ENCODE results near the gene SRCAP. TPM values are rescaled to one million over a fixed set of nuclear protein-coding genes. Genes with fewer than 3 reads are reported as not detected.

SRCAP gene
- total RNA-seq, 1 donor from 2014 or later, result 17.1 TPM

- DNase-seq, result no peak
Observed at GRCh38 chr16:30737794-30738648, 39.0 kb downstream of the SRCAP start.

- no peak for DNase-seq
Observed at GRCh38 chr16:30738984-30739951, 40.3 kb downstream of the SRCAP start.

DNA sequence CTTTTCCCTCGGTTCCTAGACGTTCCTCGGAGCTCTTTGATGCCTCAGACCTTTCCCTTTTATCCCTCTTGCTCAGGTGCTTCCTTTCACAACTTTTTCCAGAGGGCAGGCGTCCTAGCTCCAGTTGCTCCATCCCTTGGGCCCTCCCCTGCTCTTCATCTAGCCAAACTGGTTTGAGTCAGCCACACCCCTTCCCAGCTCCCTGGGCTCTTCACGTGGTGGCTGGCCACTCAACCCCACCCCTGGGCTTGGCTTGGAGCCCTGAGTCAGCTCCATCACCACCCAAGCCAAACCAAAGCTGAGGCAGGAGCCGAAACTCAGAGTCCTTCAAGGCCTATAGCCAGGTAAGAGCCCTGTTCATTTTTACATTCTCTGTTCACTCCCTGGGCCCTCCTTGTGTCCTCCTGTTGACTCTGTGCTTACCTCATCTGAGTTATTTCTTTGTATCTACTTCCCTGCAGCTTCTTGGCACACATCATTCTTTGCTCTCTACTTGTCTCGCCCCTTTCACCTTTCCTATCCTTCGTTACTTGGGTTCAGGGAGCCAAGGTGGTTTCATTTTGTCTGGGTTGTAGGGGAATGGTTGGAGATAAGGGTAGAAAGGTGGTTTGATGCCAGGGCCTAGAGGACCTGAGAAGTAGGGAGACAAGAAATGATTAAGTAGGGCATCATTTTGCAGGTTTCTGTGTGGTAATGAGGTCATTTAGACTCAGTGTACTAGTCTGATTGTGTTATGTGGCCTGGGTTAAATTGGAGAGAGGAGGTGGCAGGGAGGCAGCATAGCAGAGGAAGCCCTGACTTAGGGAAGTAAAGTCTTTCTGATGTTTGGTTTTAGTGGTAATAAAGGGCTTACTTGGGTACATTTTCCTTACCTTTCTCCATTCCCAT is 41.6 kb downstream of the SRCAP start:
- no peak for DNase-seq

DNA sequence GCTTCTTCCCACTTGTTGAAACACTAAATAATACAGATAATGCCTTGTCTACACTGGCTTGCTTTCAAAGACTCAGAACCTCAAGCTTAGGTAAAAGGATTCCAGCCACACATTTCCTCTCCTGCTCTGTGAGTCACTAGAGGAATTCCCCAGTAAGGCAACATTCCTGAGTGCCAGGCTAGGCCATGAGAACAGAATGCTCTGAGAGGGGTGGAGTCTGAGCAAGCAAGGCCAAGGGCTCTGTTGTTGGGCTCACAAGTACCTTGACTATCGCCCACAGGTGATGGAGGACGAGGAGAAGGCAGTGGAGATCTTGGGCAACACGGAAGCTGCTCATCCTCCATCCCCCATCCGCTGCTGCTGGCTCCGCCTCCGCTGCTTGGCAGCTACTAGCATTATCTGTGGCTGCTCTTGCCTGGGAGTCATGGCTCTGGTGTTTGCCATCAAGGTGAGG is 42.5 kb downstream of the SRCAP start:
- no peak for DNase-seq

- DNase-seq, result no peak
Observed at GRCh38 chr16:30743716-30744115, 44.7 kb downstream of the SRCAP start.

DNA sequence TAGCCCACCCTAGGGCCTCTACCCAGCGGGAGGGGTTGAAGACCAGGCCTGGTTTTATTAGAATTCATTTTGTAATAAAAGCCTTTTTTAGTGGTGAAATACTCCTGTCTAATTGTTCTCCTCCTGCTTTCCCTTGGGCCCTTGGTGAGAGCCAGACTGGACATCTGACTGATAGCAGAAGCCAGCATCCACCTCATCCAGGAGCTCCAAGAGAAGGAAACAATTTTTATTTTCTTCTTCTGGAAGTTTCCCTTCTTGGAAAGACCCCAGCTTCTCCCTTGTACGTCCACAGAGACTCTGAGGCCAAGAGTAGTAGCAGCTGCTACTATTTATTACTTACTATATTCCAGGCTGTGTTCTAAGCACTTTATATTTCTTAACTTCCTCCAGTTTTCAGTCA is 45.2 kb downstream of the SRCAP start:
- DNase-seq, result no peak

DNA sequence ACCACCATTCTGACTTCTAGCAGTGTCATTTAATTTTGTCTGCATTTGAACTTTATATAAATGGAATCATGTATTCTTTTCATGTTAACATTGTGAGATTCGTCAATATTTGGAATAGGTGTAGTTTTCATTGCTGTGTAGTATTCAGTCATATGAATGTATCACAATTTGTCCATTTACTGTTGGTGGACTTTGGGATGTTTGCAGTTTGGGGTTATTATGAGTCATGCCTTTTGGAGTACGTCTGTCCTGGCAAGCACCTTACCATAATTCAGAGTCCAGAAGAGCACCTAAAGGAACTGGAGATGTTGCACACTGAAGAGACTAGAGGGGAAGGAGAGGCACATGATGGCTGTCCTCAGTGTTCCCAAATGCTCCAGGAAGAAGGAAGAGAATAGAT is 46.1 kb downstream of the SRCAP start:
- no peak for DNase-seq

- no peak for DNase-seq
Observed at GRCh38 chr16:30746638-30747175, 47.7 kb downstream of the SRCAP start.

- DNase-seq, result no peak
Observed at GRCh38 chr16:30747331-30747730, 48.4 kb downstream of the SRCAP start.

DNA sequence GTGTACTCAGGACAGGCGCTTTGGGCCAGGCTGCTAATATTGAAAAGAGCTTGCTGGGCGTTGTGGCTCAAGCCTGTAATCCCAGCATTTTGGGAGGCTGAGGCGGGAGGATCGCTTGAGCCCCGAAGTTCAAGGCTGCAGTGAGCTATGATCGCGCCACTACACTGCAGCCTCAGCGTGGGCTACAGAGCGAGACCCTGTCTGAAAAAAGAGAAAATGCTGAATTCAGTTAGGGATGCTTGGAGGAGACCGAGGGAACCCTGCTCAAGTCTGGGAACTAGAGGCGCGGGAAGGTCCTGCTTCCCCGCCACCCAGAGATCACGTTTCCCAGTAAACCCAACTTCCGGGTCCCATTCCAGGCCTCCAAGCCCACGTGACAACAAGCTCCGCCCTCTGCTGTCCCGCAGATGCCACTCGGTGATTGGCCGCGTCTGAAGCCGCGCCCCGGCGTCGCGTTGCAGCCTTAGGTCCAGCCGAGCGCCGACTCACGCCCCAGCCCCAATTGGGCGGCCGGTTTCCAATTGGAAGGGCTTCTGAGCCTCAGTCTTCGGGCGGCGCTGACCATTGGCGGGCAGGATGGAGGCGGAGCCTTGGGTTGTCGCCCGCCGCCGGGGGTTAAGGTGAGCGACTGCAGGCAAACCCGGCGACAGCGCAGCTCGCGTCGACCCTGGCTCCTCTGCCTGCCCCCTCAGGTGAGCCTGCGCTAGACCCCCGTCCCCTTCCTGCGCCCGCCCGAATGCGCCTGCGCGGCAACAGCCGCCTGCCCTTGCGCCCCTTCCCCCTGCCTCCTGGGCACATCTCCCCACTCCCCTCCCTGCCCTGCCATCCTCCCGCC is 49.0 kb downstream of the SRCAP start, which contains the start of gene PHKG2:
Gene PHKG2, plus strand, starts transcription at position 627 of the 835 bp plus-strand sequence. CDS start 396 bp downstream, outside the sequence.
- peak; percentile 97 for DNase-seq

GRCh38 chr16:30748634-30749445 is 49.9 kb downstream of the SRCAP start:
- DNase-seq, result no peak

DNA sequence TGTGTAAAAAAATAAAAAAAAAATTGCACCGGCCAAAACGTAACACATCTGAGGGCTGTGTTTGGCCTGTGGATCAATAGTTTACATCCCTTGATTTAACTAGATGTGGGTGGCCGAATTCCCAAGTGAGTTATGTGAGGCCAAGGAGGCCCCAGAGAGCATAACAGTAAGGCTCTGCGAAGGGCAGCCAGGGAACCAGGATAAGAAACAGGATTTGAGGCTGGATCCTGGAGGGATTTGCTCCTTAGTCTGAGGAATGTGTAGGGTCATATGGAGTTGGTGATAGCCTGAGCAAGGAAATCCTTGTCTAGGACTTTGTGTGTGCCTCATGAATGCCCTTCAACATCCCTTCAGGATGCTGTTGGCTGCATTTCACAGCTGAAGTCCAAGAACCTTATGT is 51.2 kb downstream of the SRCAP start:
- no peak for DNase-seq

GRCh38 chr16:30750876-30751465 is 52.0 kb downstream of the SRCAP start:
- DNase-seq, result no peak

DNA sequence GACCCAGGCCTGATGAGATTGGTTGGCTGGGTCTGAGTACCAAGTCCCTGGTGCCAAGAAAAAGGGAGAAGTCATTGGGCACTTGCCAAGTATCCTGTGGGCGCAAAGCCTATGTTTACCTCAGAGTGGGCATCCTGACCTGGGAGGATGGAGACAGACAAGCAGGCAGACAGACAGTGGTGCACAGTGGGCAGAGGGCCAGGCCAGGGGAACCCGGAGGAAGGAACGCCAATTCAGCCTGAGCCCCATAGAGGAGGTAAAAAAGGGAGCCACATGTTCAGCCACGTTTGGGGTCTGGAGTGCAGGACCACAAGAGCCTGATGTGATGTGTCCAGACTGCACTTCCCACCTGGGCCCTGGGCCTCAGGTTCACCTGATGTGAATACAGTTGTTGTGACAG is 54.6 kb downstream of the SRCAP start:
- DNase-seq, result no peak

- no peak for DNase-seq
Observed at GRCh38 chr16:30755955-30756780, 57.2 kb downstream of the SRCAP start.

- no peak for DNase-seq
Observed at GRCh38 chr16:30756781-30757100, 57.8 kb downstream of the SRCAP start.

GRCh38 chr16:30757316-30757715 is 58.3 kb downstream of the SRCAP start:
- no peak for DNase-seq

GRCh38 chr16:30758988-30759491 is 60.1 kb downstream of the SRCAP start:
- DNase-seq, result no peak
